A549 (cell line): Measurements from ENCODE around the gene CMC2.

ENCODE experiments used
- CTCF ChIP-seq: fragments of >200 bp; sonication (Bioruptor Twin); formaldehyde crosslinking; IDR thresholded peaks from 3 replicates; pipeline ENCODE4 v1.5.1; 2016
- EHMT2 ChIP-seq: fragments of 200-600 bp; sonication (generic); IDR thresholded peaks from 2 replicates; pipeline ENCODE4 v1.6.1; 2016; ENCODE audit warnings: antibody characterized with exemption, low read depth, mild to moderate bottlenecking, moderate library complexity
- JUN ChIP-seq, 2 experiments: fragments of >200 bp; sonication (Bioruptor Twin); formaldehyde crosslinking; IDR thresholded peaks; 2 replicates in 1 of 2; 3 replicates in 1 of 2; pipeline ENCODE4 v1.6.1; 2016 to 2017
- JUNB ChIP-seq: fragments of >200 bp; sonication (Bioruptor Twin); formaldehyde crosslinking; IDR thresholded peaks from 2 replicates; pipeline ENCODE4 v1.6.1; 2016
- MAFK ChIP-seq: fragments of 450-650 bp; IDR thresholded peaks from 2 replicates; pipeline ENCODE4 v1.6.1; 2014; ENCODE audit not compliant: partially characterized antibody
- MAX ChIP-seq: IDR thresholded peaks from 2 replicates; pipeline ENCODE4 v1.6.1; 2012
- MYC ChIP-seq: IDR thresholded peaks from 2 replicates; pipeline ENCODE4 v1.6.1; 2012; ENCODE audit warnings: mild to moderate bottlenecking, inconsistent platforms, low read length, improper control_type of control experiment, borderline replicate concordance
- PBX3 ChIP-seq: IDR thresholded peaks from 2 replicates; pipeline ENCODE4 v1.6.1; 2012
- POLR2A ChIP-seq: IDR thresholded peaks from 2 replicates; pipeline ENCODE4 v1.6.1; 2012; ENCODE audit warnings: mild to moderate bottlenecking, low read length
- POLR2AphosphoS2 ChIP-seq: conservative IDR thresholded peaks from 2 replicates; pipeline ENCODE4 v1.6.1; 2012; ENCODE audit warnings: low read length, improper control_type of control experiment, inconsistent platforms
- RAD21 ChIP-seq, 2 experiments: fragments of >200 bp in 1 of 2; sonication (Bioruptor Twin) in 1 of 2; formaldehyde crosslinking in 1 of 2; IDR thresholded peaks in 1 of 2; conservative IDR thresholded peaks in 1 of 2; 2 replicates in 1 of 2; 3 replicates in 1 of 2; pipeline ENCODE4 v1.6.1; 2012 to 2018; ENCODE audit warnings: inconsistent platforms in 1 of 2
- RCOR1 ChIP-seq: fragments of 150-350 bp; IDR thresholded peaks from 2 replicates; pipeline ENCODE4 v1.6.1; 2014; ENCODE audit warnings: antibody characterized with exemption, low read length, low read depth
- REST ChIP-seq: fragments of 200-600 bp; sonication (generic); IDR thresholded peaks from 2 replicates; pipeline ENCODE4 v1.6.1; 2016; ENCODE audit warnings: antibody characterized with exemption, mild to moderate bottlenecking, moderate library complexity
- SMC3 ChIP-seq: fragments of >200 bp; sonication (Bioruptor Twin); formaldehyde crosslinking; IDR thresholded peaks from 3 replicates; pipeline ENCODE4 v1.6.1; 2018; ENCODE audit warnings: inconsistent platforms

- TF ChIP-seq MAX (no peak), EHMT2 (no peak), REST (no peak), CTCF (no peak), MAFK (no peak), POLR2A (no peak), RCOR1 (no peak), RAD21 (conservative IDR thresholded peaks at IDR 0.05 in 1 of 2, IDR thresholded peaks at IDR 0.05 in 1 of 2) (no peak), JUNB (no peak), MYC (no peak), JUN (IDR thresholded peaks at IDR 0.05) (no peak), PBX3 (no peak), SMC3 (no peak), POLR2AphosphoS2 (no peak)
These were observed 13.9 kb downstream of the CMC2 start for GRCh38 chr16:80992676-80993293.
